Gastroesophageal sphincter (tissue), 4 donors: ENCODE results near the gene CRYGC. TPM values are rescaled to one million over a fixed set of nuclear protein-coding genes. Genes with fewer than 3 reads are reported as not detected.

Experiments used
- ATAC-seq: fragments of 150-250 bp; one replicate; pipeline ENCODE4 v1.9.1; 2016; ENCODE audit warnings: mild to moderate bottlenecking, moderate library complexity
- H3K27ac ChIP-seq, 4 donors: fragments of 200-600 bp; sonication (generic) in 3 of 4; 1 replicate in 3 of 4; 2 replicates in 1 of 4; pipeline ENCODE4 v1.5.1; 2016 to 2019
- H3K27me3 ChIP-seq: fragments of 200-600 bp; sonication (generic); one replicate; pipeline ENCODE4 v1.5.1; 2019
- H3K36me3 ChIP-seq, 2 donors: fragments of 200-600 bp; sonication (generic); one replicate each; pipeline ENCODE4 v1.5.1; 2019; ENCODE audit warnings: control low read depth in 1 of 2
- H3K4me1 ChIP-seq, 3 donors: fragments of 200-600 bp; sonication (generic); 1 replicate in 2 of 3; 2 replicates in 1 of 3; pipeline ENCODE4 v1.5.1; 2016 to 2019; ENCODE audit warnings: control low read depth in 2 of 3
- H3K4me3 ChIP-seq, 2 donors: fragments of 200-600 bp; sonication (generic); one replicate each; pipeline ENCODE4 v1.5.1; 2019; ENCODE audit warnings: mild to moderate bottlenecking in 1 of 2, moderate library complexity in 1 of 2
- H3K9me3 ChIP-seq, 3 donors: fragments of 200-600 bp; sonication (generic); one replicate each; pipeline ENCODE4 v1.5.1; 2017 to 2019; ENCODE audit warnings: control low read depth in 2 of 3
- EP300 ChIP-seq: sonication (generic); formaldehyde crosslinking; IDR thresholded peaks from one replicate; pipeline ENCODE4 v1.6.1; 2017; ENCODE audit warnings: antibody characterized with exemption, mild to moderate bottlenecking
- POLR2A ChIP-seq, 2 donors: fragments of 450-650 bp; IDR thresholded peaks; one replicate each; pipeline ENCODE4 v1.6.1; 2017; ENCODE audit warnings: antibody characterized with exemption in 2 of 2, mild to moderate bottlenecking in 2 of 2, moderate library complexity in 1 of 2
- POLR2AphosphoS5 ChIP-seq: sonication (generic); formaldehyde crosslinking; IDR thresholded peaks from one replicate; pipeline ENCODE4 v1.6.1; 2017; ENCODE audit warnings: antibody characterized with exemption
- WGBS, 2 donors: methylation state at CpG; one replicate each; pipeline ENCODE4 v1.1.5; 2018; ENCODE audit warnings: low coverage in 1 of 2; 5-methylcytosine and 5-hydroxymethylcytosine counted together
- total RNA-seq, 4 donors: library from RNA; depleted of rRNA; stranded (reverse); fragments of >200 nt; gene quantifications; one replicate each; pipeline ENCODE4 v1.1.0, GENCODE V29; 2016
- TF ChIP-seq, protein P1 (sequence below), 4 experiments: fragments of 200-600 bp in 2 of 4; fragments of 450-650 bp in 2 of 4; sonication (generic) in 1 of 4; IDR thresholded peaks; one replicate each; pipeline ENCODE4 v1.5.1; 2017 to 2019; ENCODE audit warnings: antibody characterized with exemption in 4 of 4, mild to moderate bottlenecking in 2 of 4, moderate library complexity in 2 of 4

Gene CRYGC
- total RNA-seq, 4 donors from 2014 or later: not detected

GRCh38 chr2:208153156-208153555, 23.5 kb upstream of the CRYGC start:
- peaks cover 0 to 5% (median 0%) of the 10 kb centered on the region in 3 donors for H3K9me3 ChIP-seq
- no peak for ATAC-seq

DNA sequence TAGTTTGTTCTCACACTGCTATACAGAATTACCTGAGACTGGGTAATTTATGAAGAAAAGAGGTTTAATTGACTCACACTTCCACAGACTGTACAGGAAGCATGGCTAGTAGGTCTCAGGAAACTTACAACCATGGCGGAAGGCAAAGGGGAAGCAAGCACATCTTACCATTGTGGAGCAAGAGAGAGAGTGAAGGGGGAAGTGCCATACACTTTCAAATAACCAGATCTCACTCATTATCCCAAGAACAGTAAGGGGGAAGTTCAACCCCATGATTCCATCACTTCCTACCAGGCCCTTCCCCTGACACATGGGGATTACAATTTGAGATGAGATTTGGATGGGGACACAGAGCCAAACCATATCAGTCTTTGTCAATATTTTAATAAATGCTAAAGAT, 21.3 kb upstream of the CRYGC start:
- Histone ChIP-seq H3K4me1 (no peaks in the 10 kb centered on the region), H3K27ac (no peak overlapping the region), H3K36me3 (no peaks in the 10 kb centered on the region), H3K27me3 (peaks cover 5% of the 10 kb centered on the region), H3K9me3 (peaks cover 0 to 5% (median 0%) of the 10 kb centered on the region in 3 donors), H3K4me3 (no peak overlapping the region)
- TF ChIP-seq, protein P1, sequence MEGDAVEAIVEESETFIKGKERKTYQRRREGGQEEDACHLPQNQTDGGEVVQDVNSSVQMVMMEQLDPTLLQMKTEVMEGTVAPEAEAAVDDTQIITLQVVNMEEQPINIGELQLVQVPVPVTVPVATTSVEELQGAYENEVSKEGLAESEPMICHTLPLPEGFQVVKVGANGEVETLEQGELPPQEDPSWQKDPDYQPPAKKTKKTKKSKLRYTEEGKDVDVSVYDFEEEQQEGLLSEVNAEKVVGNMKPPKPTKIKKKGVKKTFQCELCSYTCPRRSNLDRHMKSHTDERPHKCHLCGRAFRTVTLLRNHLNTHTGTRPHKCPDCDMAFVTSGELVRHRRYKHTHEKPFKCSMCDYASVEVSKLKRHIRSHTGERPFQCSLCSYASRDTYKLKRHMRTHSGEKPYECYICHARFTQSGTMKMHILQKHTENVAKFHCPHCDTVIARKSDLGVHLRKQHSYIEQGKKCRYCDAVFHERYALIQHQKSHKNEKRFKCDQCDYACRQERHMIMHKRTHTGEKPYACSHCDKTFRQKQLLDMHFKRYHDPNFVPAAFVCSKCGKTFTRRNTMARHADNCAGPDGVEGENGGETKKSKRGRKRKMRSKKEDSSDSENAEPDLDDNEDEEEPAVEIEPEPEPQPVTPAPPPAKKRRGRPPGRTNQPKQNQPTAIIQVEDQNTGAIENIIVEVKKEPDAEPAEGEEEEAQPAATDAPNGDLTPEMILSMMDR (IDR thresholded peaks at IDR 0.05): no peak
- no peak for ATAC-seq
- WGBS, 2 donors: 80 to 90% methylated on average over 1 of the region's 1 CpG

More at GRCh38 chr2:208153156-208153555, 23.5 kb upstream of the CRYGC start:
- TF ChIP-seq POLR2A (IDR thresholded peaks at IDR 0.05) (no peak), EP300 (no peak), POLR2AphosphoS5 (no peak)
- TF ChIP-seq, protein P1 (IDR thresholded peaks at IDR 0.05): no peak
- H3K36me3 ChIP-seq: no peaks in the 10 kb centered on the region
- H3K4me3 ChIP-seq: no peak overlapping the region
- no peaks in the 10 kb centered on the region for H3K27me3 ChIP-seq
- no peaks in the 10 kb centered on the region for H3K4me1 ChIP-seq
- no peak overlapping the region for H3K27ac ChIP-seq

- Histone ChIP-seq H3K4me1 (no peaks in the 10 kb centered on the region), H3K9me3 (peaks cover 0 to 5% (median 0%) of the 10 kb centered on the region in 3 donors)
- no peak for TF ChIP-seq POLR2AphosphoS5
- TF ChIP-seq, protein P1 (IDR thresholded peaks at IDR 0.05): no peak
- TF ChIP-seq EP300: no peak
- TF ChIP-seq POLR2A (IDR thresholded peaks at IDR 0.05): no peak
These were observed 20.5 kb upstream of the CRYGC start for GRCh38 chr2:208150094-208150493.

DNA sequence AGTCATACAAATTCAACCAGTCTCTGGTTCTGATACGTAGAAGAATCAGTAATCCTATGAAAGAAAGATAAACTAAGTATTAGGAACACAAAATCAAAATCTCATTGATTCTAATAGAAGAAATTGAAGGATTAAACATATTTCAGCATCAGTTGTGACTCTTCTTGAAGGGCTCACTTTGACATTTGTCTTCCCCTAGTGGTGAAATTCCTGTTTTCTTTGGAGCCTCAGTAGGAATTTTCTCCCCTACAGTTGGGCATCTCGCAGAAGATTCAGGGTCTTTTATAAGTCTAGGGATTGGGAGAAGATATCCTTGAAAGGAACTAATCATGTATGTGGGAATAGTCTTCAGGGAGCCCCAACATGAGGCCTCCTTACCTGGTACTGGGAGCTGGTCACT, 19.2 kb upstream of the CRYGC start:
- TF ChIP-seq, protein P1 (IDR thresholded peaks at IDR 0.05): no peak
- no peak for TF ChIP-seq POLR2AphosphoS5
- no peak for TF ChIP-seq POLR2A (IDR thresholded peaks at IDR 0.05)
- no peak for TF ChIP-seq EP300
- Histone ChIP-seq H3K4me3 (no peak overlapping the region), H3K27ac (no peak overlapping the region), H3K4me1 (no peaks in the 10 kb centered on the region), H3K36me3 (no peaks in the 10 kb centered on the region), H3K27me3 (peaks cover 7% of the 10 kb centered on the region), H3K9me3 (peaks cover 0 to 5% (median 0%) of the 10 kb centered on the region in 3 donors)
- ATAC-seq: no peak
- WGBS, 2 donors: 72 to 73% methylated on average over 2 of the region's 2 CpGs

More at GRCh38 chr2:208150094-208150493, 20.5 kb upstream of the CRYGC start:
- no peak for ATAC-seq
- Histone ChIP-seq H3K36me3 (no peaks in the 10 kb centered on the region), H3K27ac (no peak overlapping the region), H3K4me3 (no peak overlapping the region), H3K27me3 (peaks cover 7% of the 10 kb centered on the region)

DNA sequence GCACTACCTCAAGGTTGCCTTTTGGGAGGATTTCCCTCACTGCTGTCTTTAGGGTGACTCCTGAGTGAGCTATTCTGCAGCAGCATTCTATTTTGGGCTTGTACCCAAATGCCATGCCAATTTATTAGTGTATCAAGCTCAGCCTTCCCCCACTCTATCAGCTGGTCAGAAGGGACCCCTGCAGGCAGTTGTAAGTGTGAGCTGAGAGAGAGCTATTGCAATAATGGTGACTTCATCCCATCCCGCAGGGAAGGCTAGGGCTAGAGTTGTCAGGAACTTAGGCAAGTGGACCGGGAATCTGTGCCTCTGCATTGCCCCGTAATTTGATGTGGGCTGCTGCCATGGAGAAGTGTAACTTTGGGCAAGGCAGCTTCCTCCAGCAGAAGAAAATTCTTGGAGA, 18.1 kb upstream of the CRYGC start:
- TF ChIP-seq, protein P1 (IDR thresholded peaks at IDR 0.05): no peak
- TF ChIP-seq POLR2A (IDR thresholded peaks at IDR 0.05) (no peak), POLR2AphosphoS5 (no peak), EP300 (no peak)

More for the DNA sequence above, 18.1 kb upstream of the CRYGC start:
- Histone ChIP-seq H3K36me3 (no peaks in the 10 kb centered on the region), H3K4me1 (no peaks in the 10 kb centered on the region), H3K27ac (no peak overlapping the region), H3K9me3 (peaks cover 0 to 5% (median 0%) of the 10 kb centered on the region in 3 donors), H3K4me3 (no peak overlapping the region), H3K27me3 (peaks cover 7% of the 10 kb centered on the region)
- 92% methylated on average over 2 of the region's 3 CpGs; no CpG with 5 or more reads in 1 of the 2 donors for WGBS, 2 donors
- no peak for ATAC-seq
